WTC11 (cell line): ENCODE data around the gene DGKQ. TPM values are rescaled to one million over a fixed set of nuclear protein-coding genes. Genes with fewer than 3 reads are reported as not detected.
A peak's percentile ranks its signal among the peaks of the same experiment; 100 is the strongest.

Experiments used
- ATAC-seq: fragments of 200-7000 bp; cut with Tn5 transposase; 2 replicates; pipeline ENCODE4 v1.10.0; 2021; ENCODE audit warnings: mild to moderate bottlenecking, moderate library complexity
- CTCF ChIA-PET: fragments of 300-600 bp; sonication (Branson Sonifier 250); formaldehyde crosslinking; loops from one replicate; lab custom pipeline; 2021; ENCODE audit warnings: antibody characterized with exemption; lab: Charles Lee
- POLR2A ChIA-PET: fragments of 350-600 bp; sonication (Branson Sonifier 250); formaldehyde crosslinking; loops from one replicate; lab custom pipeline; 2021; ENCODE audit warnings: antibody characterized with exemption; lab: Charles Lee
- DNase-seq: peaks from one replicate; pipeline ENCODE4 v3.0.0; 2021; ENCODE audit warnings: low spot score
- H3K27ac Mint-ChIP-seq: 2 replicates; pipeline ENCODE4 v1.8.0; 2021; ENCODE audit warnings: mixed read lengths
- H3K27me3 Mint-ChIP-seq: 2 replicates; pipeline ENCODE4 v1.8.0; 2021; ENCODE audit warnings: low read depth, mild to moderate bottlenecking, moderate library complexity, mixed read lengths
- H3K36me3 Mint-ChIP-seq: 2 replicates; pipeline ENCODE4 v1.8.0; 2021; ENCODE audit warnings: mixed read lengths
- H3K4me1 Mint-ChIP-seq: 2 replicates; pipeline ENCODE4 v1.8.0; 2022; ENCODE audit warnings: mixed read lengths
- H3K4me3 Mint-ChIP-seq: 2 replicates; pipeline ENCODE4 v1.8.0; 2021; ENCODE audit warnings: mild to moderate bottlenecking, moderate library complexity, mixed read lengths
- H3K9me3 Mint-ChIP-seq: 2 replicates; pipeline ENCODE4 v1.8.0; 2021; ENCODE audit warnings: mixed read lengths
- ATF1 ChIP-seq: sonication (generic); formaldehyde crosslinking; IDR thresholded peaks from 2 replicates; pipeline ENCODE4 v1.8.1; 2023; ENCODE audit warnings: mild to moderate bottlenecking, moderate library complexity, missing genetic modification reagents
- GABPB1 ChIP-seq: sonication (generic); formaldehyde crosslinking; IDR thresholded peaks from 2 replicates; pipeline ENCODE4 v1.8.1; 2023; ENCODE audit warnings: mild to moderate bottlenecking, missing genetic modification reagents
- GTF2I ChIP-seq: fragments of 250-450 bp; sonication (Bioruptor Pico); conservative IDR thresholded peaks from 2 replicates; pipeline ENCODE4 v1.4.0; 2021; ENCODE audit warnings: mild to moderate bottlenecking
- KAT7 ChIP-seq: sonication (generic); formaldehyde crosslinking; IDR thresholded peaks from 2 replicates; pipeline ENCODE4 v1.8.1; 2023; ENCODE audit warnings: missing genetic modification reagents, mild to moderate bottlenecking, borderline replicate concordance
- NFATC4 ChIP-seq: fragments of 250-450 bp; sonication (Bioruptor Pico); IDR thresholded peaks from 2 replicates; pipeline ENCODE4 v1.9.0; 2021; ENCODE audit warnings: mild to moderate bottlenecking
- NFE2L1 ChIP-seq: sonication (generic); formaldehyde crosslinking; IDR thresholded peaks from 2 replicates; pipeline ENCODE4 v1.8.1; 2023; ENCODE audit warnings: missing genetic modification reagents
- NR2C2 ChIP-seq: sonication (generic); formaldehyde crosslinking; IDR thresholded peaks from 2 replicates; pipeline ENCODE4 v1.8.0; 2022; ENCODE audit warnings: mild to moderate bottlenecking, missing genetic modification reagents
- NR3C1 ChIP-seq: sonication (generic); formaldehyde crosslinking; conservative IDR thresholded peaks from 2 replicates; pipeline ENCODE4 v1.8.1; 2023; ENCODE audit warnings: low read depth, mild to moderate bottlenecking, missing genetic modification reagents
- total RNA-seq: library from RNA; stranded (reverse); gene quantifications from 3 replicates; pipeline ENCODE4 v1.2.3, GENCODE V29; 2021
- TF ChIP-seq, protein P1 (sequence below): fragments of 250-450 bp; sonication (Bioruptor Pico); IDR thresholded peaks from 2 replicates; pipeline ENCODE4 v1.9.0; 2021; ENCODE audit warnings: mild to moderate bottlenecking
- TF ChIP-seq, protein P2 (sequence below): sonication (generic); formaldehyde crosslinking; IDR thresholded peaks from 2 replicates; pipeline ENCODE4 v1.8.1; 2022; ENCODE audit warnings: low read depth, mild to moderate bottlenecking, moderate library complexity, missing genetic modification reagents, borderline replicate concordance
- TF ChIP-seq, protein P3 (sequence below): sonication (generic); formaldehyde crosslinking; conservative IDR thresholded peaks from 2 replicates; pipeline ENCODE4 v1.8.1; 2023; ENCODE audit warnings: mild to moderate bottlenecking, low read depth, missing genetic modification reagents, moderate library complexity
- TF ChIP-seq, protein P4 (sequence below): sonication (generic); formaldehyde crosslinking; IDR thresholded peaks from 2 replicates; pipeline ENCODE4 v1.8.0; 2022; ENCODE audit warnings: mild to moderate bottlenecking, missing genetic modification reagents
- TF ChIP-seq, protein P5 (sequence below): sonication (generic); formaldehyde crosslinking; IDR thresholded peaks from 2 replicates; pipeline ENCODE4 v1.8.1; 2022; ENCODE audit warnings: missing genetic modification reagents, borderline replicate concordance
- TF ChIP-seq, protein P6 (sequence below): sonication (generic); formaldehyde crosslinking; IDR thresholded peaks from 2 replicates; pipeline ENCODE4 v1.8.1; 2022; ENCODE audit warnings: mild to moderate bottlenecking, missing genetic modification reagents, moderate library complexity, borderline replicate concordance
- TF ChIP-seq, protein P7 (sequence below): sonication (generic); formaldehyde crosslinking; IDR thresholded peaks from 2 replicates; pipeline ENCODE4 v1.8.0; 2023; ENCODE audit warnings: missing genetic modification reagents, mild to moderate bottlenecking, borderline replicate concordance

The DGKQ gene
- total RNA-seq, 1 experiment from 2014 or later = 19.3 TPM

DNA sequence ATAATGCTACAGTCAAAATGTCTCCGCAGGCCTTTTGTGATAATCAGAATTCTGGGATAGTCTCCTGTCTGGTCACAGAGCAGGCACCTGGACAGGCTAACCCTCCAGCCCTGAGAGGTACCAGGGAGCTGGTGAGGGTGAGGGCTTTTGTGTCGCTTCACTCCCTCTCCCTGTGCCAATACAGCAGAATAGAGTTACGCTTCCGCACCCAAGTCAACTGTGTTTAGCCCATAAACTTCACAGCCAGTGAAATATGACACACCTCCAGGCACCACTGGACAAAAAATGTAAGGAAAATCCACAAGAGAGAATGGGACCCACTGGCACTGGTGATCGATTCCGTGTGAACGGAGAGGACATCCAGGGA, 42.6 kb downstream of the DGKQ start (continued):
- TF ChIP-seq, protein P1, sequence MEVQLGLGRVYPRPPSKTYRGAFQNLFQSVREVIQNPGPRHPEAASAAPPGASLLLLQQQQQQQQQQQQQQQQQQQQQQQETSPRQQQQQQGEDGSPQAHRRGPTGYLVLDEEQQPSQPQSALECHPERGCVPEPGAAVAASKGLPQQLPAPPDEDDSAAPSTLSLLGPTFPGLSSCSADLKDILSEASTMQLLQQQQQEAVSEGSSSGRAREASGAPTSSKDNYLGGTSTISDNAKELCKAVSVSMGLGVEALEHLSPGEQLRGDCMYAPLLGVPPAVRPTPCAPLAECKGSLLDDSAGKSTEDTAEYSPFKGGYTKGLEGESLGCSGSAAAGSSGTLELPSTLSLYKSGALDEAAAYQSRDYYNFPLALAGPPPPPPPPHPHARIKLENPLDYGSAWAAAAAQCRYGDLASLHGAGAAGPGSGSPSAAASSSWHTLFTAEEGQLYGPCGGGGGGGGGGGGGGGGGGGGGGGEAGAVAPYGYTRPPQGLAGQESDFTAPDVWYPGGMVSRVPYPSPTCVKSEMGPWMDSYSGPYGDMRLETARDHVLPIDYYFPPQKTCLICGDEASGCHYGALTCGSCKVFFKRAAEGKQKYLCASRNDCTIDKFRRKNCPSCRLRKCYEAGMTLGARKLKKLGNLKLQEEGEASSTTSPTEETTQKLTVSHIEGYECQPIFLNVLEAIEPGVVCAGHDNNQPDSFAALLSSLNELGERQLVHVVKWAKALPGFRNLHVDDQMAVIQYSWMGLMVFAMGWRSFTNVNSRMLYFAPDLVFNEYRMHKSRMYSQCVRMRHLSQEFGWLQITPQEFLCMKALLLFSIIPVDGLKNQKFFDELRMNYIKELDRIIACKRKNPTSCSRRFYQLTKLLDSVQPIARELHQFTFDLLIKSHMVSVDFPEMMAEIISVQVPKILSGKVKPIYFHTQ (CRISPR knock-in tag) = no peak

DNA sequence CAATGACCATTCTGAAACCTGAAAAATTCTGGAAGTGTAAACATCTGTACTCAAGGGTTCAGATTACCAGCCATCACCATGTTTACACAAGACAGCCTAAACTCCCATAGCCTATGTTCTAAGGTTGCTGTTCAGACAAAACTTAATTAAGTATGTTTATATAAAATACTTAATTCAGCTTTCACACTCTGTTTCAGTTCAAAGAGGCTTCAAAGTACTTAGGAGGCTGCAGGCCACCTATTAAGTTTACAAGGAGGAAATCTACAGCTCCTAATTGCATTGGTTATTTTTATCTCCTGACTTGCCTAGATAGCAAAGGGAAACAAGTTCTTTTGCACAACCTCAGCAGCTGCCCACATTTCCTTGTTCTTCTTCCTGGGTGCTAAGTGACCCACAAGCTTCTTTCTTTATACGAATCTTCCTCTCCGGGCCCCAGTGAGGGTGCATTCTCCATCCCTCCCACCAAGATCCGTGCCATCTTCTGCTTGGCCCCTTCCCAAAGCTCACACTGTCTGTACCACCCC, 43.3 kb downstream of the DGKQ start:
- ChIA-PET CTCF (interaction anchor here (0.6 to 1.3 kb wide), 2 partner anchors 101 to 187 kb away, joined by 3 to 5 read pairs; no protein-coding TSS in a partner anchor), POLR2A (interaction anchor here (0.5 kb wide), 1 partner anchor 233 kb away, joined by 4 read pairs; no protein-coding TSS in a partner anchor)
- no peaks in the 10 kb centered on the region for H3K9me3 Mint-ChIP-seq
- no peaks in the 10 kb centered on the region for H3K27me3 Mint-ChIP-seq
- peaks cover 26% of the 10 kb centered on the region for H3K4me1 Mint-ChIP-seq
- peak overlapping the region; percentile 96 for H3K4me3 Mint-ChIP-seq
- H3K27ac Mint-ChIP-seq = peak overlapping the region; percentile 22; the same call in 1 of the 2 replicates
- no peaks in the 10 kb centered on the region for H3K36me3 Mint-ChIP-seq
- ATAC-seq (no peak), DNase-seq (no peak)
- TF ChIP-seq, protein P2, sequence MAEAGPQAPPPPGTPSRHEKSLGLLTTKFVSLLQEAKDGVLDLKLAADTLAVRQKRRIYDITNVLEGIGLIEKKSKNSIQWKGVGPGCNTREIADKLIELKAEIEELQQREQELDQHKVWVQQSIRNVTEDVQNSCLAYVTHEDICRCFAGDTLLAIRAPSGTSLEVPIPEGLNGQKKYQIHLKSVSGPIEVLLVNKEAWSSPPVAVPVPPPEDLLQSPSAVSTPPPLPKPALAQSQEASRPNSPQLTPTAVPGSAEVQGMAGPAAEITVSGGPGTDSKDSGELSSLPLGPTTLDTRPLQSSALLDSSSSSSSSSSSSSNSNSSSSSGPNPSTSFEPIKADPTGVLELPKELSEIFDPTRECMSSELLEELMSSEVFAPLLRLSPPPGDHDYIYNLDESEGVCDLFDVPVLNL (CRISPR knock-in tag) = no peak
- TF ChIP-seq ATF1 (CRISPR knock-in tag) = no peak
- TF ChIP-seq, protein P3, sequence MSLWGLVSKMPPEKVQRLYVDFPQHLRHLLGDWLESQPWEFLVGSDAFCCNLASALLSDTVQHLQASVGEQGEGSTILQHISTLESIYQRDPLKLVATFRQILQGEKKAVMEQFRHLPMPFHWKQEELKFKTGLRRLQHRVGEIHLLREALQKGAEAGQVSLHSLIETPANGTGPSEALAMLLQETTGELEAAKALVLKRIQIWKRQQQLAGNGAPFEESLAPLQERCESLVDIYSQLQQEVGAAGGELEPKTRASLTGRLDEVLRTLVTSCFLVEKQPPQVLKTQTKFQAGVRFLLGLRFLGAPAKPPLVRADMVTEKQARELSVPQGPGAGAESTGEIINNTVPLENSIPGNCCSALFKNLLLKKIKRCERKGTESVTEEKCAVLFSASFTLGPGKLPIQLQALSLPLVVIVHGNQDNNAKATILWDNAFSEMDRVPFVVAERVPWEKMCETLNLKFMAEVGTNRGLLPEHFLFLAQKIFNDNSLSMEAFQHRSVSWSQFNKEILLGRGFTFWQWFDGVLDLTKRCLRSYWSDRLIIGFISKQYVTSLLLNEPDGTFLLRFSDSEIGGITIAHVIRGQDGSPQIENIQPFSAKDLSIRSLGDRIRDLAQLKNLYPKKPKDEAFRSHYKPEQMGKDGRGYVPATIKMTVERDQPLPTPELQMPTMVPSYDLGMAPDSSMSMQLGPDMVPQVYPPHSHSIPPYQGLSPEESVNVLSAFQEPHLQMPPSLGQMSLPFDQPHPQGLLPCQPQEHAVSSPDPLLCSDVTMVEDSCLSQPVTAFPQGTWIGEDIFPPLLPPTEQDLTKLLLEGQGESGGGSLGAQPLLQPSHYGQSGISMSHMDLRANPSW = no peak
- TF ChIP-seq GABPB1 (CRISPR knock-in tag) = 0 out of 2 replicates have a peak, but pooled peaks have one; percentile 12
- TF ChIP-seq, all 79 proteins: peak for 1

DNA sequence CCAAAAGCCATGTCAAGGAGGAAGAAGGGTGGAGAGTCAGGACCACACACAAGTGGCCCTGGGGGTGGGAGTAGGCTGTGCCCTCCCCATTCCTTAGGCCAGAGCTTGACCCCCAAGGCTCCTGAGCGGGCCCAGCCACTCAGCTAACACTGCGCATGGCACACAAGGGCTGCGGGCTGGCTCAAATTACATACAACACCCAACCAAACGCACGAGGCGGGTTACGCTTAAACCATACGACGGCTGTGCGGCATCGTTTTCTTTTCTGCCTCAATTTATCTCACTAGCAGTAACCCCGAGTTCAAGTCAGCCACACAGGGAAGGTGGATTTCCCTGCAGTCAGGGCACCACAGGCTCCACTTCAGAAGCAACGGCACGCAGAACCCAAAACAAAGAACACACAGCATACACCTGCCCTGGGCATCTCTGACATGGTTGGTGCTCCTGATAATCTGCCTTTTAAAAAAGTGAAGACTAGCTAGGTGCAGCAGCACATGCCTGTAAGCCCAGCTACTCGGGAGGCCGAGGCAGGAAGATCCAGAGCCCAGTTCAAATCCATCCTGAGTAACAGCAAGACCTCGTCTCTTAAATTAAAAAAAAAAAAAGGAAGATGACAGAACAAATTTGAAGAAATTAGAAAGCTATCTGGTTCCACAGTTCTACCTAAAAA, 44.1 kb downstream of the DGKQ start:
- Mint-ChIP-seq H3K9me3 (no peaks in the 10 kb centered on the region), H3K4me1 (peaks cover 34% of the 10 kb centered on the region), H3K27ac (no peak overlapping the region), H3K36me3 (no peaks in the 10 kb centered on the region), H3K27me3 (no peaks in the 10 kb centered on the region), H3K4me3 (no peak overlapping the region)
- CTCF ChIA-PET = interaction anchor here (1.3 kb wide), 1 partner anchor 187 kb away, joined by 5 read pairs; no protein-coding TSS in a partner anchor
- POLR2A ChIA-PET = no interaction called here
- DNase-seq = no peak
- ATAC-seq = no peak
- TF ChIP-seq NR2C2 (CRISPR knock-in tag) = no peak
- TF ChIP-seq, protein P2 (CRISPR knock-in tag) = no peak
- TF ChIP-seq, protein P4, sequence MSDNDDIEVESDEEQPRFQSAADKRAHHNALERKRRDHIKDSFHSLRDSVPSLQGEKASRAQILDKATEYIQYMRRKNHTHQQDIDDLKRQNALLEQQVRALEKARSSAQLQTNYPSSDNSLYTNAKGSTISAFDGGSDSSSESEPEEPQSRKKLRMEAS (CRISPR knock-in tag) = no peak
- TF ChIP-seq, protein P5, sequence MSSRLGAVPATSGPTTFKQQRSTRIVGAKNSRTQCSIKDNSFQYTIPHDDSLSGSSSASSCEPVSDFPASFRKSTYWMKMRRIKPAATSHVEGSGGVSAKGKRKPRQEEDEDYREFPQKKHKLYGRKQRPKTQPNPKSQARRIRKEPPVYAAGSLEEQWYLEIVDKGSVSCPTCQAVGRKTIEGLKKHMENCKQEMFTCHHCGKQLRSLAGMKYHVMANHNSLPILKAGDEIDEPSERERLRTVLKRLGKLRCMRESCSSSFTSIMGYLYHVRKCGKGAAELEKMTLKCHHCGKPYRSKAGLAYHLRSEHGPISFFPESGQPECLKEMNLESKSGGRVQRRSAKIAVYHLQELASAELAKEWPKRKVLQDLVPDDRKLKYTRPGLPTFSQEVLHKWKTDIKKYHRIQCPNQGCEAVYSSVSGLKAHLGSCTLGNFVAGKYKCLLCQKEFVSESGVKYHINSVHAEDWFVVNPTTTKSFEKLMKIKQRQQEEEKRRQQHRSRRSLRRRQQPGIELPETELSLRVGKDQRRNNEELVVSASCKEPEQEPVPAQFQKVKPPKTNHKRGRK (CRISPR knock-in tag) = no peak
- TF ChIP-seq, protein P6, sequence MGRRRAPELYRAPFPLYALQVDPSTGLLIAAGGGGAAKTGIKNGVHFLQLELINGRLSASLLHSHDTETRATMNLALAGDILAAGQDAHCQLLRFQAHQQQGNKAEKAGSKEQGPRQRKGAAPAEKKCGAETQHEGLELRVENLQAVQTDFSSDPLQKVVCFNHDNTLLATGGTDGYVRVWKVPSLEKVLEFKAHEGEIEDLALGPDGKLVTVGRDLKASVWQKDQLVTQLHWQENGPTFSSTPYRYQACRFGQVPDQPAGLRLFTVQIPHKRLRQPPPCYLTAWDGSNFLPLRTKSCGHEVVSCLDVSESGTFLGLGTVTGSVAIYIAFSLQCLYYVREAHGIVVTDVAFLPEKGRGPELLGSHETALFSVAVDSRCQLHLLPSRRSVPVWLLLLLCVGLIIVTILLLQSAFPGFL (CRISPR knock-in tag) = no peak
- no peak for TF ChIP-seq NR3C1
- TF ChIP-seq NFE2L1 (CRISPR knock-in tag) = no peak
- no peak for TF ChIP-seq GTF2I
- TF ChIP-seq, protein P7, sequence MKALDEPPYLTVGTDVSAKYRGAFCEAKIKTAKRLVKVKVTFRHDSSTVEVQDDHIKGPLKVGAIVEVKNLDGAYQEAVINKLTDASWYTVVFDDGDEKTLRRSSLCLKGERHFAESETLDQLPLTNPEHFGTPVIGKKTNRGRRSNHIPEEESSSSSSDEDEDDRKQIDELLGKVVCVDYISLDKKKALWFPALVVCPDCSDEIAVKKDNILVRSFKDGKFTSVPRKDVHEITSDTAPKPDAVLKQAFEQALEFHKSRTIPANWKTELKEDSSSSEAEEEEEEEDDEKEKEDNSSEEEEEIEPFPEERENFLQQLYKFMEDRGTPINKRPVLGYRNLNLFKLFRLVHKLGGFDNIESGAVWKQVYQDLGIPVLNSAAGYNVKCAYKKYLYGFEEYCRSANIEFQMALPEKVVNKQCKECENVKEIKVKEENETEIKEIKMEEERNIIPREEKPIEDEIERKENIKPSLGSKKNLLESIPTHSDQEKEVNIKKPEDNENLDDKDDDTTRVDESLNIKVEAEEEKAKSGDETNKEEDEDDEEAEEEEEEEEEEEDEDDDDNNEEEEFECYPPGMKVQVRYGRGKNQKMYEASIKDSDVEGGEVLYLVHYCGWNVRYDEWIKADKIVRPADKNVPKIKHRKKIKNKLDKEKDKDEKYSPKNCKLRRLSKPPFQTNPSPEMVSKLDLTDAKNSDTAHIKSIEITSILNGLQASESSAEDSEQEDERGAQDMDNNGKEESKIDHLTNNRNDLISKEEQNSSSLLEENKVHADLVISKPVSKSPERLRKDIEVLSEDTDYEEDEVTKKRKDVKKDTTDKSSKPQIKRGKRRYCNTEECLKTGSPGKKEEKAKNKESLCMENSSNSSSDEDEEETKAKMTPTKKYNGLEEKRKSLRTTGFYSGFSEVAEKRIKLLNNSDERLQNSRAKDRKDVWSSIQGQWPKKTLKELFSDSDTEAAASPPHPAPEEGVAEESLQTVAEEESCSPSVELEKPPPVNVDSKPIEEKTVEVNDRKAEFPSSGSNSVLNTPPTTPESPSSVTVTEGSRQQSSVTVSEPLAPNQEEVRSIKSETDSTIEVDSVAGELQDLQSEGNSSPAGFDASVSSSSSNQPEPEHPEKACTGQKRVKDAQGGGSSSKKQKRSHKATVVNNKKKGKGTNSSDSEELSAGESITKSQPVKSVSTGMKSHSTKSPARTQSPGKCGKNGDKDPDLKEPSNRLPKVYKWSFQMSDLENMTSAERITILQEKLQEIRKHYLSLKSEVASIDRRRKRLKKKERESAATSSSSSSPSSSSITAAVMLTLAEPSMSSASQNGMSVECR (CRISPR knock-in tag) = no peak
- no peak for TF ChIP-seq KAT7 (CRISPR knock-in tag)
- no peak for TF ChIP-seq NFATC4 (CRISPR knock-in tag)
